GM23248 (cell line): ENCODE data around the gene UBE2D1. TPM values are rescaled to one million over a fixed set of nuclear protein-coding genes. Genes with fewer than 3 reads are reported as not detected.

Experiments used
- DNase-seq: peaks from one replicate; pipeline ENCODE4 v3.0.0-alpha.2; 2015
- H2AFZ ChIP-seq: fragments of 200-600 bp; sonication (generic); 2 replicates; pipeline ENCODE4 v1.6.1; 2016; ENCODE audit warnings: antibody characterized with exemption
- H3F3A ChIP-seq: fragments of 200-600 bp; sonication (generic); 2 replicates; pipeline ENCODE4 v1.6.1; 2016; ENCODE audit warnings: mild to moderate bottlenecking, antibody characterized with exemption, mixed run types; ENCODE audit not compliant: insufficient read depth
- H3K27ac ChIP-seq: fragments of 200-600 bp; sonication (generic); 2 replicates; pipeline ENCODE4 v1.5.1; 2016; ENCODE audit warnings: mild to moderate bottlenecking
- H3K27me3 ChIP-seq: fragments of 200-600 bp; sonication (generic); replicated peaks from 2 replicates; pipeline ENCODE4 v1.6.1; 2016; ENCODE audit warnings: mild to moderate bottlenecking; ENCODE audit not compliant: insufficient read depth
- H3K36me3 ChIP-seq: fragments of 200-600 bp; sonication (generic); 2 replicates; pipeline ENCODE4 v1.6.1; 2016; ENCODE audit warnings: low read depth, mild to moderate bottlenecking
- H3K4me1 ChIP-seq: fragments of 200-600 bp; sonication (generic); 2 replicates; pipeline ENCODE4 v1.6.1; 2016; ENCODE audit warnings: mild to moderate bottlenecking; ENCODE audit not compliant: insufficient read depth
- H3K4me2 ChIP-seq: fragments of 200-600 bp; sonication (generic); one replicate; pipeline ENCODE4 v1.6.1; 2016; ENCODE audit warnings: mild to moderate bottlenecking; ENCODE audit not compliant: unreplicated experiment
- H3K4me3 ChIP-seq: fragments of 200-600 bp; sonication (generic); 2 replicates; pipeline ENCODE4 v1.5.1; 2016; ENCODE audit warnings: mild to moderate bottlenecking
- H3K79me2 ChIP-seq: fragments of 200-600 bp; sonication (generic); 2 replicates; pipeline ENCODE4 v1.6.1; 2016; ENCODE audit warnings: mild to moderate bottlenecking; ENCODE audit not compliant: insufficient read depth
- H3K9ac ChIP-seq: fragments of 200-600 bp; sonication (generic); 2 replicates; pipeline ENCODE4 v1.6.1; 2016; ENCODE audit warnings: mild to moderate bottlenecking
- H3K9me2 ChIP-seq: fragments of 200-600 bp; sonication (generic); 2 replicates; pipeline ENCODE4 v1.6.1; 2016; ENCODE audit warnings: mixed run types, mild to moderate bottlenecking, moderate library complexity; ENCODE audit not compliant: insufficient read depth
- H3K9me3 ChIP-seq: fragments of 200-600 bp; sonication (generic); one replicate; pipeline ENCODE4 v1.6.1; 2017; ENCODE audit warnings: low read depth
- H4K20me1 ChIP-seq: fragments of 200-600 bp; sonication (generic); 2 replicates; pipeline ENCODE4 v1.6.0; 2016; ENCODE audit not compliant: insufficient read depth
- EZH2 ChIP-seq: fragments of 200-600 bp; sonication (generic); IDR thresholded peaks from 2 replicates; pipeline ENCODE4 v1.6.1; 2018; ENCODE audit warnings: antibody characterized with exemption, mild to moderate bottlenecking; ENCODE audit not compliant: insufficient read depth, poor library complexity, severe bottlenecking
- EZH2phosphoT487 ChIP-seq: fragments of 200-600 bp; sonication (generic); IDR thresholded peaks from 2 replicates; pipeline ENCODE4 v1.6.1; 2018; ENCODE audit warnings: antibody characterized with exemption, moderate library complexity, mild to moderate bottlenecking, low read depth; ENCODE audit not compliant: insufficient read depth
- WGBS, 2 experiments: methylation state at CpG; one replicate each; pipeline ENCODE4 v1.1.6; 2015 to 2017; ENCODE audit warnings: low lambda C conversion rate in 2 of 2, low coverage in 1 of 2; ENCODE audit errors: missing lambda C conversion rate in 2 of 2; 5-methylcytosine and 5-hydroxymethylcytosine counted together
- in situ Hi-C: fragments of 300-500 bp; cut with MboI; formaldehyde crosslinking; loops from 2 replicates; pipeline ENCODE4 v1.15.0; 2020
- polyA plus RNA-seq: library from polyadenylated mRNA; unstranded; fragments of >200 nt; fragmentation: Nextera tagmentation; extraction: Ambion mirVana; gene quantifications from 2 replicates; pipeline ENCODE4 v1.2.1, GENCODE V29; 2016
- total RNA-seq: library from RNA; depleted of rRNA; stranded (reverse); fragments of >200 nt; shearing (Covaris generic); gene quantifications from 2 replicates; pipeline ENCODE4 v1.2.3, GENCODE V29; 2014

Gene UBE2D1
- total and polyA plus RNA-seq, 2 experiments from 2014 or later = 17.7 to 31.9 TPM

DNA sequence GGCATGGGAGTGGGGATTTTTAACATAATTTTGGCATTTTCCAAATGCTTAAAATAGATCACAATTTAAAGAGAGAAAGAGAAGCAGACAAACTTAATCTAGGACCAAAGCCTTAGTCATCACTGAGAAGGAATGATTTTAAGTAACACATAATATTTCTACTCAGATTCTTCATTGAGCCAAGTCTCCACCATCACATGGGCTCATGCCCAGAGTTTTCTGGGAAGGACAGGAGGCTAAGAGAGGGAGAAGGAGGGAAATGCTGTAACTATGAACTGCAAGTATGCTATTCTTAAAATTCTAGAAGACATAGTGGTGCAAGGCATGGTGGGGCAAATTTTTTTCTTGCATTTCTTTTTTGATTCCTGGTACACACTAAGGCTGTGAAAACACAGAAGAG is 23.8 kb upstream of the UBE2D1 start:
- H3K4me1 ChIP-seq = no peaks in the 10 kb centered on the region
- DNase-seq = no peak
- no peak for TF ChIP-seq EZH2phosphoT487
- TF ChIP-seq EZH2 = no peak

GRCh38 chr10:58316874-58317273 is 17.9 kb upstream of the UBE2D1 start:
- Histone ChIP-seq H2AFZ (no peak overlapping the region), H4K20me1 (no peaks in the 10 kb centered on the region), H3K9me3 (no peaks in the 10 kb centered on the region), H3K9ac (no peak overlapping the region), H3K36me3 (no peaks in the 10 kb centered on the region), H3K4me2 (no peak overlapping the region), H3K9me2 (no peaks in the 10 kb centered on the region), H3F3A (no peaks in the 10 kb centered on the region), H3K27me3 (no peaks in the 10 kb centered on the region), H3K4me3 (no peak overlapping the region), H3K79me2 (no peaks in the 10 kb centered on the region), H3K27ac (no peak overlapping the region), H3K4me1 (no peaks in the 10 kb centered on the region)
- in situ Hi-C loops = no loop called here
- TF ChIP-seq EZH2phosphoT487 = no peak
- no peak for TF ChIP-seq EZH2
- no peak for DNase-seq

More for the DNA sequence above, 23.8 kb upstream of the UBE2D1 start:
- H2AFZ ChIP-seq = no peak overlapping the region
- no peaks in the 10 kb centered on the region for H3K36me3 ChIP-seq
- H3K9ac ChIP-seq = no peak overlapping the region
- no peak overlapping the region for H3K4me2 ChIP-seq
- H3K9me2 ChIP-seq = no peaks in the 10 kb centered on the region
- in situ Hi-C loops = no loop called here
- H3K79me2 ChIP-seq = no peaks in the 10 kb centered on the region
- H3K4me3 ChIP-seq = no peak overlapping the region
- no peaks in the 10 kb centered on the region for H3F3A ChIP-seq
- no peaks in the 10 kb centered on the region for H3K27me3 ChIP-seq
- H3K9me3 ChIP-seq = no peaks in the 10 kb centered on the region
- H3K27ac ChIP-seq = no peak overlapping the region
- H4K20me1 ChIP-seq = no peaks in the 10 kb centered on the region

GRCh38 chr10:58318346-58318745 is 16.5 kb upstream of the UBE2D1 start:
- 53 to 57% methylated on average over 2 of the region's 2 CpGs for WGBS, 2 experiments
- no peaks in the 10 kb centered on the region for H3K9me2 ChIP-seq
- H3K4me3 ChIP-seq = no peak overlapping the region
- in situ Hi-C loops = no loop called here
- H3K9me3 ChIP-seq = no peaks in the 10 kb centered on the region
- no peaks in the 10 kb centered on the region for H3K4me1 ChIP-seq
- no peak overlapping the region for H3K4me2 ChIP-seq
- H3F3A ChIP-seq = no peaks in the 10 kb centered on the region
- H3K79me2 ChIP-seq = no peaks in the 10 kb centered on the region
- DNase-seq = peak; percentile 18
- H3K9ac ChIP-seq = no peak overlapping the region
- no peak for TF ChIP-seq EZH2phosphoT487
- no peak for TF ChIP-seq EZH2
- no peaks in the 10 kb centered on the region for H3K27me3 ChIP-seq
- no peak overlapping the region for H2AFZ ChIP-seq
- no peaks in the 10 kb centered on the region for H4K20me1 ChIP-seq
- no peaks in the 10 kb centered on the region for H3K36me3 ChIP-seq
- H3K27ac ChIP-seq = no peak overlapping the region

- DNase-seq = no peak
- no peaks in the 10 kb centered on the region for H3F3A ChIP-seq
- no peak for TF ChIP-seq EZH2phosphoT487
- no peak for TF ChIP-seq EZH2
- no peaks in the 10 kb centered on the region for H3K36me3 ChIP-seq
- H3K9ac ChIP-seq = no peak overlapping the region
- no peak overlapping the region for H3K4me2 ChIP-seq
- H3K79me2 ChIP-seq = no peaks in the 10 kb centered on the region
- no peaks in the 10 kb centered on the region for H3K9me3 ChIP-seq
- no peak overlapping the region for H3K4me3 ChIP-seq
- no peak overlapping the region for H3K27ac ChIP-seq
- H2AFZ ChIP-seq = no peak overlapping the region
- no peaks in the 10 kb centered on the region for H3K27me3 ChIP-seq
- WGBS, 2 experiments = 95 to 100% methylated on average over 1 of the region's 1 CpG
- in situ Hi-C loops = no loop called here
- no peaks in the 10 kb centered on the region for H3K9me2 ChIP-seq
- H4K20me1 ChIP-seq = no peaks in the 10 kb centered on the region
- no peaks in the 10 kb centered on the region for H3K4me1 ChIP-seq
These were observed 15.2 kb upstream of the UBE2D1 start for GRCh38 chr10:58319599-58319998.

GRCh38 chr10:58320351-58321049 is 14.3 kb upstream of the UBE2D1 start:
- Histone ChIP-seq H3K9me3 (no peaks in the 10 kb centered on the region), H3K4me3 (no peak overlapping the region), H3K79me2 (no peaks in the 10 kb centered on the region), H3K9ac (no peak overlapping the region), H4K20me1 (no peaks in the 10 kb centered on the region), H3K4me2 (no peak overlapping the region), H3K9me2 (no peaks in the 10 kb centered on the region), H3K27ac (no peak overlapping the region), H3K36me3 (no peaks in the 10 kb centered on the region), H2AFZ (no peak overlapping the region), H3F3A (no peaks in the 10 kb centered on the region), H3K27me3 (no peaks in the 10 kb centered on the region), H3K4me1 (no peaks in the 10 kb centered on the region)
- in situ Hi-C loops = no loop called here
- TF ChIP-seq EZH2phosphoT487 (no peak), EZH2 (no peak)
- WGBS, 2 experiments = 83 to 88% methylated on average over 4 of the region's 4 CpGs
- DNase-seq = no peak
